GM21526 (cell line): ENCODE data around the gene ZYG11A.
"Not testable (repeated sequence)": the region's sequence is repeated elsewhere in the genome, so short reads cannot be mapped to it uniquely, and the experiment has no call there.

Experiments used
- ATAC-seq: cut with Tn5 transposase; IDR thresholded peaks from one replicate; pipeline ENCODE4 v1.9.1; 2021; ENCODE audit warnings: moderate library complexity; ENCODE audit not compliant: unreplicated experiment, low FRiP score

ZYG11A gene

DNA sequence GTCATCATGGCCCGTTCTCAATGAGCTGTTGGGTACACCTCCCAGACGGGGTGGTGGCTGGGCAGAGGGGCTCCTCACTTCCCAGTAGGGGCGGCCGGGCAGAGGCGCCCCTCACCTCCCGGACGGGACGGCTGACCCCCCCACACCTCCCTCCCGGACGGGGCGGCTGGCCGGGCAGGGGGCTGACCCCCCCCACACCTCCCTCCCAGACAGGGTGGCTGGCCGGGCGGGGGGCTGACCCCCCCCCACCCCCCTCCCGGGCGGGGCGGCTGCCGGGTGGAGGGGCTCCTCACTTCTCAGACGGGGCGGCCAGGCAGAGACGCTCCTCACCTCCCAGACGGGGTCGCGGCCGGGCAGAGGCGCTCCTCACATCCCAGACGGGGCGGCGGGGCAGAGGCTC lies 27.2 kb downstream of the ZYG11A start:
- not testable (repeated sequence) for ATAC-seq

DNA sequence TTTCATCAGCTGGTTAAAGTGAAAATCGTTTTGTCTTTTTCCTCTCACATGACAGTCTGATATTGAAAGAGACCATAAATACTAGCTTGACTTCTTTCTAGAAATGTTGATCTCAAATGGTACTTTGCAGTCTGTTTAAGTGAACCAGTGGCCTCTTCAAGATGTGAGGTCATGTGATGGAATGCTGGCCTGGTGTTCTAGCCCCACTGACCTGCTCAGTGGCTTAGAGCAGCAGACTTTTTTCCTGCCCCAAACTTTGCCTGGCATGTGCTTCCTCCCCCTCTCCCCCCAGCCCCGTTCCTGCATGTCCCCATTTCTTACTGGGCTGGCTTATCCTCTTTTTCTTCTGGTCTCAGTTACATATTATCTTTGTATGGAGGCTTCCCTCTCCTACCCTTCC lies 34.3 kb downstream of the ZYG11A start:
- no peak for ATAC-seq

DNA sequence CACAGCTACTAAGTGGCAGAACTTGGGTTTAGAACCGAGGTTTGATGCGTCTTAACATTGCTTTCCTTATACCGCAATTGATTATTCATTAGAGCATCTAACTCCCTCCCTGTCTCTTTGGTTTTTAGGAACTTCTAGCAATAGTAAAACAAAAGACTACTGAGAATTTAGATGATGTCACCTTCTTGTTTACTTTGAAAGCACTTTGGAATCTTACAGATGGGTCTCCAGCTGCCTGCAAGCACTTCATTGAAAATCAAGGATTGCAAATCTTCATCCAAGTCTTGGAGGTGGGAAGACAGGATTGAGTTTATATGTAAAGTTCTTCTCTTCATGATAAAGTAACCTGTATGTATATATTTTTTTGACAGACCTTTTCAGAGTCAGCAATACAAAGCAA lies 35.0 kb downstream of the ZYG11A start:
- no peak for ATAC-seq

DNA sequence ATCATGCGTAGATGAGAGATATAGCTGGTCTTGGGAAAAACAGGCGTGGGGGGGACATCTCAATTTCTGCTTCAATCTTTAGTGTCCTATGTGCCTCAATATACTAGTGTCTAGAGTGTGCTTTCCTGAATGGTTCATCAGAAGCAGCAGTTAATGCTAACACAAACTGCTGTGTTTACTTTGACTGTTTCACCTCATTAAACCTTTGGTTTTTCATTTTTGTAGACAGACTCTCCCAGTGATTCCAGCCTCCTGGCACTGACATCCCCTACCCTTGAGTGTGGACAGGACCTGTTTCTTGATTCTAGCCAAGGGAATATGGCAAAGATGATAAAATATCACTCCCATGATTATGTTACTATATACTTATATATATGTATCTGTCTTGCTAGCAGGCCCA lies 37.6 kb downstream of the ZYG11A start:
- no peak for ATAC-seq

DNA sequence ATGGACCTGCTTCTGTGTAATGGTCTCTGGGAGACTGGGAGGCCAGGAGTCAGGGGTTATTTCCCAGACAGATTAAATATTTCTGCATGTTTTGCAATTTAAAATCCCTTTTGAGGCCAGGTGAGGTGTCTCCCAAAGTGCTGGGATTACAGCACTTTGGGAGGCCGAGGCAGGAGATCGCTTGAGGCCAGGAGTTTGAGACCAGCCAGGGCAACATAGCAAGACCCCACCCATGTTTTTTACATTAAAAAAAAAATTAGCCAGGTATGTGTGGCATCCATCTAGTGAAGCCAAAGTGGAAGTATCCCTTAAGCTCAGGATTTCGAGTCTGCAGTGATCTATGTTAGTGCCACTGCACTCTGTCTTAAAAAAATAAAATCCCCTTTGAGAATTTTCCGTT lies 44.9 kb downstream of the ZYG11A start:
- ATAC-seq = no peak

DNA sequence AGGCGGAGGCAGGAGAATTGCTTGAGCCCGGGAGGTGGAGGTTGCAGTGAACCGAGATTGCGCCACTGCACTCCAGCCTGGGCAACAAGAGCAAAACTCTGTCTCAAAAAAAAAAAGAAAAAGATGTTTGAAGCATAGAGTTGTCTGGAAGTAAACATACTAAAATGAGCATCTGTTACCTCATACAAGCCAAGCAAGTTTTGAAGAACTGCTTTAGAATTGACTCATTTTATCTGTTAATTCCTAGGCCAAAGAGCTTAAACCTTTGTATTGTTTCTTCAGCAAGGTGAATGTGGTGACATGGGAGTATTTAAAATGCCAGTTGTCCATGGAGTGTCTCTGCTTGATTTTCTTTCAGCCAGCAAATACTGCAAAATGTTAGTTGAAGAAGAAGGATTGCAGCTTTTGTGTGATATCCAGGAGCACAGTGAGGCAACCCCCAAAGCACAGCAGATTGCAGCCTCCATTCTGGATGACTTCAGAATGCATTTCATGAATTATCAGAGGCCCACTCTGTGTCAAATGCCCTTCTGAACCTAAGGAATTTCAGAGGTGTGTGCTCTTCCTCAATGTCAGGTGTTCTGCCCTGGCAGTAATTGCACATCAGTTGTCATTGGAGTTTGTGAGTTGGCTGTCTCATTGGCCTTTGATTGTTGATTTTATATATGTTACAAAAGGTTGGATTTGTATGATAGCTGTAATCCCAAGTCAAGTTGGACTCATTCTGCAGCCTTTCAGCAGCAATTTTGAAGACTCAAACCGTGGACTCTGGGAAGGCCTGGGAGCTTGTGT lies 50.1 kb downstream of the ZYG11A start:
- no peak for ATAC-seq

DNA sequence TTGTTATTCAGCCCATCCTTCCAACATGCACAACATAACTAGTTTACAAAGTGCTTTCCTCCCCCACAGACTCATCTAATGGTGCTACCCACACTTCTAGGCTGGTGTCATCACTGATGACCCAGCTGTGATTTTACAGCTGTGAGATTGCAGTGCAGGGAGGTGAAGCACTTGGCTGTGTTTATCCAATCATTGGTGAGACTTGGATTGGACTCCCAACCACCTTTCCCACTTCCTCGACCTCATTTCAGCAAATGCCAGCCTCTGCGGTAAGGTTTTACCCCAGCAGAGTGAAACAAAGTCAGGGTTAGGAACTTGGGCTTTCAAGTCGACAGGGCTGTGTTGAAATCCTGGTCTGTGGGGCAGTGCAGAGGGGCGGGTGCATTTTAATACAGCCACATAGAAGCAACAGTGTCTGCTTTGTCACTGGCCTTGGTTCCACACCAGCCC lies 56.9 kb downstream of the ZYG11A start:
- no peak for ATAC-seq

DNA sequence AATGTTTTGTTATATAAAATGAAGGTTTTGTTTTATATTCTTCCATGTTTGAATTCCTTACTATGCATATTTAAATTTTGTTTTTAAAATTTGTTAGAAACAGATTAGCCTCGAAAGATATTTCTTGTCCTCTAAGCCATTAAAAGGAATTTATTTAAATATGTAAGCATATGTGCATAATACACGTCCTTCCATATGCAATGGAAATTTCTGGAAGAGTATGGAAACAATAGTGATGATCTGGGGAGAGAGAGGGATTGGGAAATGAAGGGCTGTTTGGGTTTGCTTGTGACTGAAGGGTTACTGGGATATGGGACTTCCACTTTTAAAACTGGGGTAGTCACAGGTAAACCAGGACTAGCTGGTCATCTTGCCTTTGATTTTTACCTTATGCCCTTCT lies 57.8 kb downstream of the ZYG11A start:
- ATAC-seq = no peak

DNA sequence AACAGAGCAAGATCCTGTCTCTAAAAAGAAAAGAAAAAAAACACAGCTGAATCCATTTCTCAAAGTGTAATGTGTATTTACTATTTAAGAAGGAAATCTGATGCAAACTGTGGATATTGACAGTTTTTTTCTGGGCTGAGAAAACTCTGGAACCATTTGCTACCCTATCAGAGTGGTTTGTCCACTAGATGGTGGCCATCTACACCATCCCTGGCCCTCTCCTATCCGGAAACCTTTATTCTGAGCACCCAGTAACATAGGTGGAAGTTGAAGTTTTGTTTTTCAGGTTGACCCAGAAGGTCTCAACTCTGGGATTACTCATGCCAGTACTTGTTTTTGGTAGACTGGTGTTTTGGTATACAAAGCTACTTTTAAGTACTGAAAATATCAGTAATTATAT lies 58.8 kb downstream of the ZYG11A start:
- no peak for ATAC-seq

DNA sequence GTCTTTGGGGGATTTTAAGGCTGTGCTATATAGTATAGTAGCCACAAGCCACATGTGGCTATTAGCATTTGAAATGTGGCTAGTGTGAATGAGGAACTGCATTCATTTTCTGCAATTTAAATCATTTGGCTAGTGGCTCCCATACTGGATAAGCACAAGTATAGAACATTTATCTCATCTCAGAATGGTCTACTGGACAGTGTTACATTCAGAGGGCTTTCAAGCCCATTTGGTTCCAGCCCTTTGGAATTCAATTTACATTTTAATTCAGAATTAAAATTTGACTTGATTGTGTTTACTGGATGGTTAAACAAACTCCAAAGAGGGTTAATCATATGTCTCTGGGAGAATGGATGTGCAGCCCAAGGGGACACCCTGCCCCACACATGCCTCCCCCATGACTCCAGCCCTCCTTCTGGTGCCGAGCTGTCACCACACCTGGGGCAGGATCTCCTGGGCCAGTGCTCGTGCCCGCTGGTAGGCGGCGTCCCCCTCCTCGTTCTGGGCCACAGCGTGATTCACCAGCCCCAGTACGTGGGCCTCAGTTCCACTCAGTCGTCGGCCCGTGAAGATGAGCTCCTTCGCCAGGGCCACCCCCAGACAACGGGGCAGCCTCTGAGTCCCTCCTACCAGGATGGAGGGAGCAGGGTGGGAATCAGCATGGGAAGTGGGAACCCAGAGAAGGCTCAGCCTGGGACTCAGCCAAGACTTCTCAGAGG lies 61.8 kb downstream of the ZYG11A start:
- ATAC-seq = no peak

DNA sequence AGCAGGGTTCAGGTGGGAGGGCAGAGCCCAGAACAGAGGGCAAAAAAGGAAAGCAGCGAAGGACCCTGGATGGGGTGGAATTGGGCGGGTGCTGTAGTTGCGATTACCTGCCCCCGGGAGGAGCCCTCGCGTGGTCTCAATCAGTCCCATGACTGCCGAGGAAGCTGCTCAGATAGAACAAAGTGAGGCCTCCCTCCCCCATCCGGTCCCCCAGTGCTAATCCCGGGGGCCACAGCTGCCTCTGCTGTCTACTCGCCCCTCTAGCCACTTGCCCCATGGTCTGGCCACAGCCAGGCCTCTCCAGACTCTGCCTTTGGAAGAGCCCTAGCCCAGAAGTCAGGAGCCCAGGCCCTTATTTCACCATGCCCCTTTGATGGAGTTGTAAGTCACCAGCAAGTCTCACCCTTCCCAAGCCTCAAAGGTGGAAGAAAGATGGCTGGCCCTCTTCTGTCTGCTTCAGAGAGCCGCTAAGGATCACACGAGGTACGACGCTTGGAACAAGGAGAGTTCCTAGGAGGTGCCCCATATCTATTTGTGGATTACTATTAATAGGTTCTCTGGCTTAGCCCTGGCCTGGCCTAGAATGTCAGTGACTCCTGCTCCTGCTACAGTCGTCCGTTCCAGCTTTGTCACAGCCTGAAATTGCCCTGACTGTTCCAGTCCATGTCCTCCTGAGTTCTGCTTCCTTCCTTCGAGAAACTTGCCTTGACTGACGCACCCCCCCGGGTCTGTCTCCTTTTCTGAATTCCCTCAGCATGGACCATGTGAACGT lies 62.6 kb downstream of the ZYG11A start:
- no peak for ATAC-seq

DNA sequence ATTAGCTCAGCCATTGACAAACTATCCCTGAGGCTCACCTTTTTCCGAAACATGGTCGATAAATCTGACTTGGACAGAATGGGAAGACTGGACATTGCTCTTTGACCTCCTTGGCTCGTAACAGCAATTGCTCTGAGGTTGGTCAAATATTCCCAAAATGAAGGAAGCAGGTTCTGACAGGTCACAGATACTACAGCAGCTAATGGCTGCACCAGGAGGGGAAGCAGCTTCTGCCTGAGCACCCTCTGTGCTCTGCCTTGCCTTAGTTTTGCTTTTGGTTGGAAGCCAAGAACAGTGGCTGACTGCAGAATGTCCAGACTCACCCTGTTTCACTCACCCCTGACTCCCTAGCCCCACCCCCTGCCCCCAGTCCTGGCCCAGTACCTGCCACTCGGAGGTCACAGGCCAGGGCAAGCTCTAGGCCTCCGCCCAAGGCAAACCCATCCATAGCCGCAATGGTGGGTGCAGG lies 63.6 kb downstream of the ZYG11A start:
- no peak for ATAC-seq

DNA sequence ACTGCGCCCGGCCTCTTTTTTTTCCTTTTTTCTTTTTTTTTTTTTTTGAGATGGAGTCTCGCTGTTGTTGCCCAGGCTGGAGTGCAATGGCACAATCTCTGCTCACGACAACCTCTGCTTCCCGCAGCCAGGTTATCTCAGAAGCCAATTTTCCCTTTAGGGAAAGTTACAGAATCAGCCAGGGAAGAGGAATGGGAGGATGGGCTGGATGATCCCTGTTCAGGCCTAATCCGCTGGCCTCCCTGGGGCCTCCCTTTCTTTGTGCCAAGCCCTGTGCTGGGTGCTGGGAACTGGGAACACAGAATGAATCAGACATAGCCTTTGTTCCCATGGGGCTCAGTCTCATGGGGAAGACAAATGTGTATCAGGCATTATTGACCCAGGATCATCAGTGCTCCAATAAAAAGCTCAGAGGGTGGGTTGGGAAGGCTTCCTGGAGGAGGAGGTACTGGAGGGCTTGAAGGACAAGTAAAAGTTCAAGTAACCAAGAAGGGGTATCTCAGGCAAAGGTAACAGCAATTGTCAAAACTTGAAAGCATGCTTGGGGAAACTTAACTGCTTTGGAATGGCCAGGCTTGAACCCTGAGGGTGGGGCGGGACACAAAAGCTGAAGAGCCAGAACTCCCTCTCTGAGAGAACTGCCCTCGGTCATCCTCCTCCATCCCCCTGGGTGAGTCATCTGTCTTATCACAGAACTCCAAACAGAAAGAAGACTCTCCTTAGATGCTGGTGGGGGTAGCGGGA lies 64.7 kb downstream of the ZYG11A start:
- ATAC-seq = no peak

DNA sequence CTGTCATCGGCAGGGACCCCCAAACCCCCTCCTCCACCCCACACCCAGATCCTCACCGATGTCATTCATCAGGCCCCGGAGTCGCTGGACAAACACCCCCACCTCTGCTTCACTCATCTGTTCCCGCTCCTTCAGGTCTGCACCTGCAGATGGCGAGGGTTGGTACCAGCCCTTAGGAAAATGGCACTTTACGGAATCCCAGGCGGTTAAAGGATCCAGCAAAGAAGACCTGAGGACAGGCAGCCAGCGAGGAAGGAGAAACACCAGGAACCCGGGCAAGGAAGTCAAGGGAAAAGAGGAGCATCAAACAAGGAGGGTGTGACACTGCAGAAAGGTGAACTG lies 65.2 kb downstream of the ZYG11A start:
- no peak for ATAC-seq

DNA sequence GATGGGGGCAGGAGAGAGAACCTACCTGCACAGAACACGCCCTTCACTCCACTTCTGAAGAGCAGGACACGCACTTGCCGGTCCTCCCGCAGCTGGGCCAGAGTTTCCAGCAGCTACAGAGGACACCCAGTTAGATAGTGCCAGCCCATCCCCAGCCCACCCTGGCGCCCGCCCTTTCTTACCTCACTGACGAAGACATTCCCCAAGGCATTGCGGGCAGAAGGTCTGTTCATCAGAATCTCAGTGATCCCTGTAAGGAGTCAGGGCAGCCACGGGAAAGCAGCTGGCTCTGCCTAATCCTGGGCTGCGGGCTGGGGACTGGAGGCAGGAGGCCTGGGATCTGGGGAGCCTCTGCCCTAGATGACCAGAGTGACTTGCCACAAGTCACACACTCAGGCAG lies 69.0 kb downstream of the ZYG11A start:
- ATAC-seq = no peak

DNA sequence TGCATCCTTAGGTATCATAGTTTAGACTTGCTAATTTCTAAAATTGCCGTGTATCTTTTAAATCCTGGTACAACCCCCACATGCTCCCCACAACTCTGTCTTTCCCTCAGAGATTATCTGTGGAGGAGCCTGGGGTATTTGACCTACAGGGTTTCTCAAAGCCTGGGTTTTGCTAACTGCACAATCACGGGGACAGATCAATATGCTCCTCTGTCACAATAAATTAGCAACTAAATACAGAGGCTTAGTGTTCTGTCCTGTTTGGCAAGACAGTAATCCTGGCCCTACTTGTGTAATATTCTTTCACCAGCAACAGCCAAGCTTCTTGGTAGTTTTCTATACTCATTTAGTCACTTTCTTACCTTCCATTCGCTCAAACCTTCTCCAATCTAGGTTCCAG lies 70.5 kb downstream of the ZYG11A start:
- ATAC-seq = no peak

DNA sequence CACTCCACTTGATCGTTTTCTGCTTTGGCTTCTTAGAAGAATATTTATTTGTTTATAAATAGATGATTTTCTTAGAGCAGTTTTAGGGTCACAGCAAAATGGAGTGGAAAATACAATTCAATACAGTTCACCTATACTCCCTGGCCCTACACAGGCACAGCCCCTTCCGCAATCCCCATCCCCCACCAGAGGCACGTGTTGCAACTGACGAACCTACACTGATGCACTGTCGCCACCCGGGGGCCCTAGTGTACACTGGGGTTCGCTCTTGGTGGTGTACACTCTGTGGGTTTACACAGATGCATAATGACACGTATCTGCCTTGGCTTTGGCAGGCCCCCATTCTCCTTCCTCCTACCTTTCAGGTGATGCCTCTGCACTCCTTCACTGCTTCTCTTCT lies 71.0 kb downstream of the ZYG11A start:
- no peak for ATAC-seq

DNA sequence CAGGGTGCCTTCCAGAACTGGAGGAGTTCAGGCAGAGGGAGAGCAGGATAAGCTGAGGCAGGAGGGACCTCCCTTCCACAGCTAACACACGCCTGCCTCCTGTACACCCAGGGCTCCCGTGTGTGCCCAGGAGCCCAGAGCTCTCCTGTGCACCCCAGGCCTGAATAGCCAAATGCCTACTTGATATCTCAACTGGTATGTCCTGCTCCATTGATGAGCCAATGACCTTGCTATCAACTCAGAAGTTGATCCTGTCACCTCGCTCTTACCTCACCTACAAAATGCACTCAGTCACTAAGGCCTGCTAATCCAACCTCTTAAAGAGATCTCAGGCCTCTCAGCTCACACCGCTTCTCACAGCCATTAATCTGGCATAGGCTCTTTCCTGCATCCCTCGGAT lies 71.9 kb downstream of the ZYG11A start:
- no peak for ATAC-seq

DNA sequence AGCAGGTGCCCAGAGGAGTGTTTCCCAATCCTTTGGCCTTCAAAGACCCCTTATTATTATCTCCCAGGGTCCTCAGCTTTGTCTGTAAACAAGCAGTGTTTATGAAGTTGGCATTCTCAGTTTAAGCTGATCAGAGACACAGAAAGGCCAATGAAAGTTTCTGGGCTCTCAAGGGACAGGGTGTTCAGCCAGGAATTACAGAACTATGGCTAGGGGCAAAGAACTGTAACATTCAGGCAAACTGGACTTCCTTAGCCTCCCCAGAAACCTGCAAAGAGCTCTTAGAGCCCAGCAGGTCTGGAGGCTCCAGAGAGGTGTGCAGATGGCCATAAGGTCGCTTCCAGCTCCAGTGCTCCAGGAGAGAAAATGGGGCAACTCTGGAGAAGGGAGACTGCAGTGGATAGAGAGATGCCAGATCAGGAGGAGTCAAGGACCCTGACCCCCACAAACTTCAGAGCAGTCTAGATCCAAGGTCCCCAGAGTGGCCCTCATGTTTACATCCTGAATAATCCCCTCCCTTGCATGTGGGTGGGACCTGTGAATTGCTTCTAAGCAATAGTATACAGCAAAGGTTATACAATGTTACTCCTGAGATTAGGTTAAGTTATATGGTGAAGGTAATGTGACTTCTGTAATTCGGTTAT lies 72.8 kb downstream of the ZYG11A start:
- no peak for ATAC-seq

DNA sequence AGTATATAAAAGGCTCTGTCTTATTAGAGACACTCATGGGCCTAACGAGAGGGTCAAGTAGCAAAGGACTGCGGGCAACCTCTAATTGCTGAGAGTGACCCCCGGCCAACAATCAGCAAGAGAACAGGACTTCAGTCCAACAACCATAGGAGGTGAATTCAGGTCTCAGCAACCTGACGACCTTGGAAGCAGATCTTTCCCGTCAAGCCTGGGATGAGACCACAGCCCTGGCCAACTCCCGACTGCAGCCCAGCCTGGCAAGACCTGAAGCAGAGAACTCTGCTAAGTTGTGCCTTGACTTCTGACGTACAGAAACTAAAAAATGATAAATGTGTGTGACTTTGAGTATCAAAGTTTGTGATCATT lies 73.3 kb downstream of the ZYG11A start:
- no peak for ATAC-seq
